K562 (cell line): Measurements from ENCODE around the gene SEMA3A.

Source experiments
- CBX3 ChIP-seq, 2 experiments: IDR thresholded peaks; 1 replicate in 1 of 2; 2 replicates in 1 of 2; pipeline ENCODE4 v1.6.1; 2012; ENCODE audit warnings: inconsistent platforms in 2 of 2, low read length in 2 of 2, borderline replicate concordance in 1 of 2, control low read depth in 1 of 2
- CTCF ChIP-seq, 3 experiments: IDR thresholded peaks in 2 of 3; conservative IDR thresholded peaks in 1 of 3; 2 replicates each; pipeline ENCODE4 v1.5.1; 2011 to 2012; ENCODE audit warnings: low read length in 3 of 3, mild to moderate bottlenecking in 3 of 3, control low read depth in 2 of 3, improper control_type of control experiment in 1 of 3, inconsistent platforms in 1 of 3, low read depth in 1 of 3, mixed read lengths in 1 of 3, moderate library complexity in 1 of 3; ENCODE audit not compliant: insufficient read depth in 2 of 3
- ETS1 ChIP-seq: conservative IDR thresholded peaks from 2 replicates; pipeline ENCODE4 v1.6.1; 2011; ENCODE audit warnings: low read depth, mild to moderate bottlenecking, low read length; ENCODE audit not compliant: control insufficient read depth
- EZH2 ChIP-seq: IDR thresholded peaks from 2 replicates; pipeline ENCODE4 v1.6.1; 2012; ENCODE audit warnings: low read depth, mild to moderate bottlenecking, inconsistent platforms, low read length, borderline replicate concordance
- HMG20B ChIP-seq: fragments of 250-450 bp; sonication (Bioruptor Pico); IDR thresholded peaks from 2 replicates; pipeline ENCODE4 v1.5.0; 2021; ENCODE audit warnings: mild to moderate bottlenecking
- HNRNPLL ChIP-seq: fragments of 200-400 bp; formaldehyde crosslinking; IDR thresholded peaks from 2 replicates; pipeline ENCODE4 v1.6.1; 2017; ENCODE audit warnings: low read length, low read depth, mild to moderate bottlenecking; ENCODE audit not compliant: poor library complexity, severe bottlenecking
- POLR2A ChIP-seq: fragments of 450-650 bp; conservative IDR thresholded peaks from 2 replicates; pipeline ENCODE4 v1.6.1; 2016
- STAT5B ChIP-seq: fragments of 250-450 bp; sonication (Bioruptor Pico); IDR thresholded peaks from 2 replicates; pipeline ENCODE4 v1.8.0; 2021; ENCODE audit warnings: mild to moderate bottlenecking, inconsistent platforms
- ZBTB17 ChIP-seq: fragments of 450-650 bp; formaldehyde crosslinking; IDR thresholded peaks from 2 replicates; pipeline ENCODE4 v1.4.0; 2020; ENCODE audit warnings: mild to moderate bottlenecking
- ZFP1 ChIP-seq: fragments of 450-650 bp; formaldehyde crosslinking; IDR thresholded peaks from 2 replicates; pipeline ENCODE4 v1.4.0; 2020; ENCODE audit warnings: mild to moderate bottlenecking, mixed read lengths

- TF ChIP-seq CBX3 (IDR thresholded peaks at IDR 0.05; ENCODE audit: borderline replicate concordance in 1 of 2, low read length in 2 of 2) (no peak), HNRNPLL (no peak), CTCF (IDR thresholded peaks at IDR 0.05 in 2 of 3, conservative IDR thresholded peaks at IDR 0.05 in 1 of 3; ENCODE audit: insufficient read depth in 2 of 3, low read depth in 1 of 3, low read length in 3 of 3) (peak; percentile 33 to 68 (median 33); a peak in 3 of 6 replicates), ETS1 (no peak), EZH2 (no peak), ZBTB17 (CRISPR knock-in tag) (no peak), STAT5B (no peak), HMG20B (no peak), ZFP1 (CRISPR knock-in tag) (no peak), POLR2A (no peak)
Measured at GRCh38 chr7:83976302-83976701, 218.3 kb downstream of the SEMA3A start.
